NB4 (cell line): ENCODE measurements around the gene SLC2A1.

ENCODE experiments used
- CTCF ChIP-seq: IDR thresholded peaks from one replicate; pipeline ENCODE4 v1.5.1; 2012; ENCODE audit warnings: low read depth, low read length
- MAX ChIP-seq: IDR thresholded peaks from 2 replicates; pipeline ENCODE4 v1.6.1; 2011; ENCODE audit warnings: low read depth, low read length
- POLR2A ChIP-seq: IDR thresholded peaks from 2 replicates; pipeline ENCODE4 v1.6.1; 2011; ENCODE audit warnings: mild to moderate bottlenecking; ENCODE audit not compliant: insufficient read length; ENCODE audit errors: extremely low read depth

GRCh38 chr1:42961312-42962091 lies 2.8 kb upstream of the SLC2A1 start:
- TF ChIP-seq CTCF, result no peak
- TF ChIP-seq MAX, result no peak
- no peak for TF ChIP-seq POLR2A
